Measurements from ENCODE around the gene MORC1. TPM values are rescaled to one million over a fixed set of nuclear protein-coding genes. Genes with fewer than 3 reads are reported as not detected.
A peak's percentile ranks its signal among the peaks of the same experiment; 100 is the strongest.

Gene MORC1
- total and polyA plus RNA-seq, 12 donors, result 0.06 to 0.15 (median 0.11) TPM; not detected in 9

DNA sequence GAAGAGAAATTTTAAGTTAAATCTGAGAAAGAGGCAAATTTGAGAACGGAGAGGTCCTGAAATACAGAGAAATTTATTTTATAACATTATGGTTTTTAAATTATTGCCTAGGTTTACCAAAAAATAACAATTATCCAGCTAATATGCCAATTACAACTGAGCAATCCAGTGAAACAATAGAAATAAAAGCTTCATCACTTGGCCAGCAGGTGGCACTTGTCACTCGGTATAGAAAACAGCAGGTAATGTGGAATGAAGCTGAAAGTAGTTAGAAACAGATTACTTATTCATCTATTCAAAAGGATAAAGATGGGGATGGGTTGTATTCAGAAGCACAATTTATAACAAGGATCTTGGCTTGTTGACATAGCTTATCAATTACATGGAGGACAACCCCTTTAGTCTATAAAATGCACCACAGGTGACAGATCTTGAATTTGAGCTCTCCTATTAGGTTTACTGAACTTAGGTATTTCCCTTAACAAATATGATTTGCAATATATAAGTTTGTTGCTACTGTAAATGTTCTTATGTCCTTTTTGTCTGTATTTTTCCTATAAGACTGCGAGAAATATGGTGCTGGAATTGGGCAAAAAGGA is 94.2 kb downstream of the MORC1 start:
- Histone ChIP-seq H3K4me3 (no peak overlapping the region), H3K27me3 (no peaks in the 10 kb centered on the region), H3K27ac (no peak overlapping the region), H3K4me1 (replicated peaks in 1 of 2) (no peaks in the 10 kb centered on the region), H3K9me3 (replicated peaks in 1 of 3) (no peaks in the 10 kb centered on the region), H3K36me3 (replicated peaks in 1 of 2) (no peaks in the 10 kb centered on the region)
- 21 to 30% (median 28%) methylated on average over 3 of the region's 3 CpGs for WGBS, 4 donors
- intact Hi-C loops (cut with DNase I), result no loop called here
- DNase-seq, result peak; percentile 23 to 68 (median 40)
- TF ChIP-seq, protein P1, sequence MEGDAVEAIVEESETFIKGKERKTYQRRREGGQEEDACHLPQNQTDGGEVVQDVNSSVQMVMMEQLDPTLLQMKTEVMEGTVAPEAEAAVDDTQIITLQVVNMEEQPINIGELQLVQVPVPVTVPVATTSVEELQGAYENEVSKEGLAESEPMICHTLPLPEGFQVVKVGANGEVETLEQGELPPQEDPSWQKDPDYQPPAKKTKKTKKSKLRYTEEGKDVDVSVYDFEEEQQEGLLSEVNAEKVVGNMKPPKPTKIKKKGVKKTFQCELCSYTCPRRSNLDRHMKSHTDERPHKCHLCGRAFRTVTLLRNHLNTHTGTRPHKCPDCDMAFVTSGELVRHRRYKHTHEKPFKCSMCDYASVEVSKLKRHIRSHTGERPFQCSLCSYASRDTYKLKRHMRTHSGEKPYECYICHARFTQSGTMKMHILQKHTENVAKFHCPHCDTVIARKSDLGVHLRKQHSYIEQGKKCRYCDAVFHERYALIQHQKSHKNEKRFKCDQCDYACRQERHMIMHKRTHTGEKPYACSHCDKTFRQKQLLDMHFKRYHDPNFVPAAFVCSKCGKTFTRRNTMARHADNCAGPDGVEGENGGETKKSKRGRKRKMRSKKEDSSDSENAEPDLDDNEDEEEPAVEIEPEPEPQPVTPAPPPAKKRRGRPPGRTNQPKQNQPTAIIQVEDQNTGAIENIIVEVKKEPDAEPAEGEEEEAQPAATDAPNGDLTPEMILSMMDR (IDR thresholded peaks at IDR 0.05), result peak; percentile 56 to 80 (median 65)
- TF ChIP-seq POLR2A (IDR thresholded peaks at IDR 0.05), result no peak

DNA sequence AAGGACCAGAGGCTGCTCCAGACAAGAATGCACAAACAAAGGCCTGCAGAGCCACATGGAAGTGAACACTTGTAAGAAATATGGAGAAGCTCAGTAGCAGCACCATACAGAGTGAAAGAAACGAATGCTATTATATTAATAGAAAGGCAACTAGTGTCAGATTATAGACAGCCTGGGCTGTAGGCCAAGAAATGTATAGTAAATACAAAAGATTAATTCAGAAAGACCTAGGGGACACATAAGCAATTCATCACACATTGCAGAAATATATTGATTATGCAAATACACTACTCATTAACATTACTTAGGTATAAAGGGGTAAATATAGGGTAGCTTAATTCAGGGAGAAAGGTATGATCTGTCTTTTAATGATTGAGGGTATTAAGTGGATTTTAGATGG is 94.8 kb downstream of the MORC1 start:
- 76 to 88% (median 79%) methylated on average over 1 of the region's 1 CpG for whole genome bisulfite sequencing, 4 donors
- intact Hi-C loops (cut with DNase I), result no loop called here
- TF ChIP-seq POLR2A (IDR thresholded peaks at IDR 0.05), result no peak
- TF ChIP-seq, protein P1 (IDR thresholded peaks at IDR 0.05), result no peak

DNA sequence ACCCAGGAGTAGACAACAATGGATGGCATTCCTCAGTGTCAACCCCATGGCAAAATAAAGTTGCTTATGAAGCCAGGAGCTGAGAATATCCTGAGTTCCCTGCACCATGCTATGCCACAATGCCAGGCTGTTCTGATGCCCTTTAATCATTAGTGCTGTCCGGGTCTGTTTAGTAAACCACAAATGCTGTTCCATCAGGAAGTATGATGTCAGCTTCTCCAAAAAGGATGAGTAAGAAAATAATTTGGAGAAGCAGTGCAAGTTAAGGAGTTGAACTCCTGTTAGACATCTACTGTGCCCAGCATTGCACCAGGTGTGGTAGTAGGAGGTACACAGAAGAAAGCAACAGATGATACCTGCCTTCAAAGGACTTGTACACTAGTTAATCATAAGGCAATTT is 96.4 kb downstream of the MORC1 start:
- intact Hi-C loops (cut with DNase I), result no loop called here
- no peaks in the 10 kb centered on the region for H3K9me3 ChIP-seq (replicated peaks in 1 of 3)
- no peak overlapping the region for H3K27ac ChIP-seq
- no peaks in the 10 kb centered on the region for H3K27me3 ChIP-seq
- no peak for TF ChIP-seq POLR2A (IDR thresholded peaks at IDR 0.05)
- TF ChIP-seq, protein P1 (IDR thresholded peaks at IDR 0.05), result no peak
- H3K36me3 ChIP-seq (replicated peaks in 1 of 2), result no peaks in the 10 kb centered on the region
- WGBS, 4 donors, result 33 to 58% (median 47%) methylated on average over 1 of the region's 1 CpG
- no peak overlapping the region for H3K4me3 ChIP-seq
- no peaks in the 10 kb centered on the region for H3K4me1 ChIP-seq (replicated peaks in 1 of 2)
- no peak for DNase-seq

More for the DNA sequence above, 94.8 kb downstream of the MORC1 start:
- Histone ChIP-seq H3K9me3 (replicated peaks in 1 of 3) (no peaks in the 10 kb centered on the region), H3K27ac (no peak overlapping the region), H3K36me3 (replicated peaks in 1 of 2) (no peaks in the 10 kb centered on the region), H3K4me1 (replicated peaks in 1 of 2) (no peaks in the 10 kb centered on the region), H3K4me3 (no peak overlapping the region), H3K27me3 (no peaks in the 10 kb centered on the region)
- DNase-seq, result no peak

DNA sequence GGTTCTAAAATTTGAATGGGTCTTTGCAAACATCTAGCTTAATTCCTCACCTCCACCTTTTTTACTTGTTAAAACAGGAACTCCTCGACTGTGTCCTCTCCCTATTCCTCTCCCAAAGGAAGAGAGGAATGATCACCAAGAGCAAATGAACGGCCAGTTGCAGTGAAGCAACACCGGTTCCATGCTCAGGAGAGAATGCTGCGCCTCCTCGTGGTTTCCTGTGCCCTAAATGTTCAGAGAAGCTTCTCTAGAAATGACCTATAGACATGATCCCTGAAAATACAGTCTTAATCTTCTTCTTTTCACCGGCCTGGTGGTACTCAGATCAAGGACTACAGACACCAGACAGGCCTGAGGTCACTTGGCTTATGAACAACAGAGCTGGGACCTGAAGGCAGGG is 99.1 kb downstream of the MORC1 start:
- H3K4me1 ChIP-seq (replicated peaks in 1 of 2), result no peaks in the 10 kb centered on the region
- no peak overlapping the region for H3K27ac ChIP-seq
- TF ChIP-seq POLR2A (IDR thresholded peaks at IDR 0.05), result no peak
- TF ChIP-seq, protein P1 (IDR thresholded peaks at IDR 0.05), result no peak
- H3K4me3 ChIP-seq, result no peak overlapping the region
- no peaks in the 10 kb centered on the region for H3K9me3 ChIP-seq (replicated peaks in 1 of 3)
- H3K36me3 ChIP-seq (replicated peaks in 1 of 2), result no peaks in the 10 kb centered on the region
- no peak for DNase-seq
- 69 to 82% (median 71%) methylated on average over 6 of the region's 6 CpGs for WGBS, 4 donors
- intact Hi-C loops (cut with DNase I), result no loop called here
- no peaks in the 10 kb centered on the region for H3K27me3 ChIP-seq

Measured in adrenal gland (tissue), 12 donors.